ENCODE data around the gene LYRM7.

The LYRM7 gene

GRCh38 chr5:131224387-131225201 is 53.9 kb downstream of the LYRM7 start:
- DNase-seq (ENCODE audit: low read depth), result peak; percentile 84
- TF ChIP-seq, protein P1, sequence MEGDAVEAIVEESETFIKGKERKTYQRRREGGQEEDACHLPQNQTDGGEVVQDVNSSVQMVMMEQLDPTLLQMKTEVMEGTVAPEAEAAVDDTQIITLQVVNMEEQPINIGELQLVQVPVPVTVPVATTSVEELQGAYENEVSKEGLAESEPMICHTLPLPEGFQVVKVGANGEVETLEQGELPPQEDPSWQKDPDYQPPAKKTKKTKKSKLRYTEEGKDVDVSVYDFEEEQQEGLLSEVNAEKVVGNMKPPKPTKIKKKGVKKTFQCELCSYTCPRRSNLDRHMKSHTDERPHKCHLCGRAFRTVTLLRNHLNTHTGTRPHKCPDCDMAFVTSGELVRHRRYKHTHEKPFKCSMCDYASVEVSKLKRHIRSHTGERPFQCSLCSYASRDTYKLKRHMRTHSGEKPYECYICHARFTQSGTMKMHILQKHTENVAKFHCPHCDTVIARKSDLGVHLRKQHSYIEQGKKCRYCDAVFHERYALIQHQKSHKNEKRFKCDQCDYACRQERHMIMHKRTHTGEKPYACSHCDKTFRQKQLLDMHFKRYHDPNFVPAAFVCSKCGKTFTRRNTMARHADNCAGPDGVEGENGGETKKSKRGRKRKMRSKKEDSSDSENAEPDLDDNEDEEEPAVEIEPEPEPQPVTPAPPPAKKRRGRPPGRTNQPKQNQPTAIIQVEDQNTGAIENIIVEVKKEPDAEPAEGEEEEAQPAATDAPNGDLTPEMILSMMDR (IDR thresholded peaks at IDR 0.05; ENCODE audit: low read depth, low read length, missing control alignments), result no peak
- H3K4me3 ChIP-seq (ENCODE audit: low read depth, low read length), result peak overlapping the region; percentile 60

GRCh38 chr5:131225282-131225974 is 54.7 kb downstream of the LYRM7 start:
- TF ChIP-seq, protein P1 (IDR thresholded peaks at IDR 0.05; ENCODE audit: low read depth, low read length, missing control alignments), result no peak
- DNase-seq (ENCODE audit: low read depth), result no peak
- no peak overlapping the region for H3K4me3 ChIP-seq (ENCODE audit: low read depth, low read length)

DNA sequence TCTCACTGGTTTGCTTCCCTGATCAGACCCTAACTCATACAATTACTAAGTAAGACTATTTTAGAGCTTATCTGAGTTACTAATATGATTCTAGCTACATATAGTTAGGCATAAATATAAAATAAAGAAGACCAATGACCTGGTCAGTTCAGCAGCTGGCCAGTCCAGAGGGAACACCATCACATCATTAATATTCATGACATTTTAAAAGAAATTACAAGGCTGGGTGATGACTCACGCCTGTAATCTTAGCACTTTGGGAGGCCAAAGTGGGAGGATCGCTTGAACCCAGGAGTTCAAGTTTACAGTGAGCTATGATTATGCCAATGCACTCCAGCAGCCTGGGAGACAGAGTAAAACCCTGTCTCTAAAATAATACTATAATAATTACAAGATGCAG is 56.2 kb downstream of the LYRM7 start:
- no peak overlapping the region for H3K4me3 ChIP-seq (ENCODE audit: low read depth, low read length)
- DNase-seq (ENCODE audit: low read depth), result no peak
- TF ChIP-seq, protein P1 (IDR thresholded peaks at IDR 0.05; ENCODE audit: low read depth, low read length, missing control alignments), result no peak

DNA sequence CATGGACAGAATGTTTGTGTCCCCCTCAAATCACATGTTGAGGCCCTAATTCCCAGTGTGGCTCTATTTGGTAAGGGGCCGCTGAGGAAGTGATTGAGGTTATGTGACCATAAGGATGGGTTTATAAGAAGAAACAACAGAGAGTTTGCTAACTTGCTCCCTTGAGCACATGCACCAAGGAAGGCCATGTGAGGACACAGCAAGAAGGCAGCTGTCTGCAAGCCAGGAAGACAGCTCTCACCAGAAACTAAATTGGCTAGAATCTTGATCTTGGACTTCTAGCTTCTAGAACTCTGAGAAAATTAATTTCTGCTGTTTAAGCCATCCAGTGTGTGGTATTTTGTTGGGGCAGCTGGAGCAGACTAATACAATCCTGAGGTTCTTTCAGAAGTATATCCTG is 57.9 kb downstream of the LYRM7 start:
- TF ChIP-seq, protein P1 (IDR thresholded peaks at IDR 0.05; ENCODE audit: low read depth, low read length, missing control alignments), result no peak
- no peak for DNase-seq (ENCODE audit: low read depth)
- no peak overlapping the region for H3K4me3 ChIP-seq (ENCODE audit: low read depth, low read length)

- TF ChIP-seq, protein P1 (IDR thresholded peaks at IDR 0.05; ENCODE audit: low read depth, low read length, missing control alignments), result no peak
- no peak overlapping the region for H3K4me3 ChIP-seq (ENCODE audit: low read depth, low read length)
- no peak for DNase-seq (ENCODE audit: low read depth)
These were observed 58.9 kb downstream of the LYRM7 start for GRCh38 chr5:131229623-131230022.

DNA sequence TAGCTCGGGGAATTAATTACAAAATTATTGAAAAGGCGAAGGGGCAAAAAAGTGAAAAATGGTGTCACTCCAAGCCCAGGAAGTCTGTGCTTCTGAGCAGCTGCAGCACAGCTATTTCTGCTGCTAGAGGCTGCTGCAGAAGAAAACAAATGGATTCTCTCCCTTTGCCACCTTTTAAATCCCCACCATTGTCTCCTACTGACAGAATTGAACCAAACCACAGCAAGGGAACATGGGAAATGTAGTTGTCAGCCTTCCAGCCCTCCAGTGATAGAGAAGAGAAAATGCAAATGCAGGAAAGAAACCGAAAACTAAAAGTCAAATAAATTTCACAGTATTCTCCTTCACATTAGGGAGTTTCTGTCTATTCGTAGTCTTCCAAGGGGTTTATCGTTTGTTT is 59.7 kb downstream of the LYRM7 start:
- no peak overlapping the region; the same call in none of the 2 replicates for H3K4me3 ChIP-seq (ENCODE audit: low read depth, low read length)
- no peak for DNase-seq (ENCODE audit: low read depth)
- TF ChIP-seq, protein P1 (IDR thresholded peaks at IDR 0.05; ENCODE audit: low read depth, low read length, missing control alignments), result no peak

Measured in GM12864 (cell line).